ENCODE data around the gene SKI. TPM values are rescaled to one million over a fixed set of nuclear protein-coding genes. Genes with fewer than 3 reads are reported as not detected.
A peak's percentile ranks its signal among the peaks of the same experiment; 100 is the strongest.

SKI gene
- total RNA-seq, 1 experiment from 2014 or later = 28.3 TPM

- Histone ChIP-seq H3K9me3 (ENCODE audit: low read length) (no peaks in the 10 kb centered on the region), H3K9me2 (replicated peaks; ENCODE audit: low read length) (no peaks in the 10 kb centered on the region), H3K4me1 (ENCODE audit: insufficient read depth, low read length) (peaks cover 18% of the 10 kb centered on the region), H2AFZ (ENCODE audit: low read length) (peak overlapping the region; percentile 47), H4K20me1 (ENCODE audit: low read length) (no peaks in the 10 kb centered on the region), H3F3A (ENCODE audit: low read length, unreplicated experiment) (peaks cover 3% of the 10 kb centered on the region), H3K9ac (ENCODE audit: low read length) (peak overlapping the region; percentile 1; the same call in 1 of the 2 replicates), H3K79me2 (ENCODE audit: low read length) (no peaks in the 10 kb centered on the region), H3K27me3 (ENCODE audit: low read length) (no peaks in the 10 kb centered on the region), H3K4me2 (ENCODE audit: low read length) (peak overlapping the region; percentile 57), H3K4me3 (ENCODE audit: low read length) (peak overlapping the region; percentile 16; the same call in 1 of the 2 replicates), H3K27ac (ENCODE audit: low read length) (peak overlapping the region; percentile 53), H3K36me3 (ENCODE audit: low read depth, low read length) (no peaks in the 10 kb centered on the region)
- TF ChIP-seq EZH2phosphoT487 (IDR thresholded peaks at IDR 0.05; ENCODE audit: borderline replicate concordance, low read length) = no peak
- TF ChIP-seq EZH2 (IDR thresholded peaks at IDR 0.05; ENCODE audit: low read length, unreplicated experiment) = no peak
- TF ChIP-seq CTCF (conservative IDR thresholded peaks at IDR 0.05; ENCODE audit: low read depth, low read length) = no peak
- ATAC-seq (no peak), DNase-seq (no peak)
- BruUV-seq (replicated peaks) = no TSS peak
- ChIA-PET CTCF (no interaction called here), POLR2A (ENCODE audit: unreplicated experiment) (no interaction called here)
- intact Hi-C loops (cut with micrococcal nuclease) = no loop called here
Measured at GRCh38 chr1:2334366-2334765, 106.2 kb downstream of the SKI start.

- BruUV-seq (replicated peaks) = TSS peak; percentile 55
- Histone ChIP-seq H3K4me3 (ENCODE audit: low read length) (peak overlapping the region; percentile 16; the same call in 1 of the 2 replicates), H3K9me3 (ENCODE audit: low read length) (no peaks in the 10 kb centered on the region), H3K9ac (ENCODE audit: low read length) (peak overlapping the region; percentile 1; the same call in 1 of the 2 replicates), H3K27ac (ENCODE audit: low read length) (peak overlapping the region; percentile 53), H3K4me1 (ENCODE audit: insufficient read depth, low read length) (peaks cover 18% of the 10 kb centered on the region), H4K20me1 (ENCODE audit: low read length) (no peaks in the 10 kb centered on the region), H3K79me2 (ENCODE audit: low read length) (no peaks in the 10 kb centered on the region), H3K36me3 (ENCODE audit: low read depth, low read length) (no peaks in the 10 kb centered on the region), H3K9me2 (replicated peaks; ENCODE audit: low read length) (no peaks in the 10 kb centered on the region), H3F3A (ENCODE audit: low read length, unreplicated experiment) (peaks cover 3% of the 10 kb centered on the region), H2AFZ (ENCODE audit: low read length) (peak overlapping the region; percentile 47), H3K4me2 (ENCODE audit: low read length) (peak overlapping the region; percentile 57), H3K27me3 (ENCODE audit: low read length) (no peaks in the 10 kb centered on the region)
- intact Hi-C loops (cut with micrococcal nuclease) = loop anchor here (1.0 kb wide), 1 partner anchor 136 kb away; no protein-coding TSS in a partner anchor
- ChIA-PET POLR2A (ENCODE audit: unreplicated experiment) (no interaction called here), CTCF (no interaction called here)
- DNase-seq (peak; percentile 93), ATAC-seq (peak; percentile 89)
- TF ChIP-seq EZH2 (IDR thresholded peaks at IDR 0.05; ENCODE audit: low read length, unreplicated experiment) (no peak), CTCF (conservative IDR thresholded peaks at IDR 0.05; ENCODE audit: low read depth, low read length) (no peak), EZH2phosphoT487 (IDR thresholded peaks at IDR 0.05; ENCODE audit: borderline replicate concordance, low read length) (no peak)
Measured at GRCh38 chr1:2334883-2335534, 106.9 kb downstream of the SKI start.
